Omental fat pad (tissue), 4 donors: ENCODE results near the gene IKZF1. TPM values are rescaled to one million over a fixed set of nuclear protein-coding genes. Genes with fewer than 3 reads are reported as not detected.

ENCODE experiments used
- ATAC-seq: fragments of 150-250 bp; one replicate; pipeline ENCODE4 v1.9.1; 2016; ENCODE audit warnings: mild to moderate bottlenecking, moderate library complexity; ENCODE audit not compliant: low FRiP score
- DNase-seq: peaks from one replicate; pipeline ENCODE4 v3.0.0-alpha.2; 2019; ENCODE audit warnings: low spot score
- total RNA-seq, 4 donors: library from RNA; depleted of rRNA; stranded (reverse); fragments of >200 nt; gene quantifications; one replicate each; pipeline ENCODE4 v1.1.0, GENCODE V29; 2016
- TF ChIP-seq, protein P1 (sequence below), 3 donors: fragments of 450-650 bp; IDR thresholded peaks; one replicate each; pipeline ENCODE4 v1.5.1; 2016 to 2017; ENCODE audit warnings: antibody characterized with exemption in 3 of 3, mild to moderate bottlenecking in 3 of 3, moderate library complexity in 2 of 3

Gene IKZF1
- total RNA-seq, 4 donors from 2014 or later = 14.6 to 34.5 (median 21.7) TPM

- TF ChIP-seq, protein P1, sequence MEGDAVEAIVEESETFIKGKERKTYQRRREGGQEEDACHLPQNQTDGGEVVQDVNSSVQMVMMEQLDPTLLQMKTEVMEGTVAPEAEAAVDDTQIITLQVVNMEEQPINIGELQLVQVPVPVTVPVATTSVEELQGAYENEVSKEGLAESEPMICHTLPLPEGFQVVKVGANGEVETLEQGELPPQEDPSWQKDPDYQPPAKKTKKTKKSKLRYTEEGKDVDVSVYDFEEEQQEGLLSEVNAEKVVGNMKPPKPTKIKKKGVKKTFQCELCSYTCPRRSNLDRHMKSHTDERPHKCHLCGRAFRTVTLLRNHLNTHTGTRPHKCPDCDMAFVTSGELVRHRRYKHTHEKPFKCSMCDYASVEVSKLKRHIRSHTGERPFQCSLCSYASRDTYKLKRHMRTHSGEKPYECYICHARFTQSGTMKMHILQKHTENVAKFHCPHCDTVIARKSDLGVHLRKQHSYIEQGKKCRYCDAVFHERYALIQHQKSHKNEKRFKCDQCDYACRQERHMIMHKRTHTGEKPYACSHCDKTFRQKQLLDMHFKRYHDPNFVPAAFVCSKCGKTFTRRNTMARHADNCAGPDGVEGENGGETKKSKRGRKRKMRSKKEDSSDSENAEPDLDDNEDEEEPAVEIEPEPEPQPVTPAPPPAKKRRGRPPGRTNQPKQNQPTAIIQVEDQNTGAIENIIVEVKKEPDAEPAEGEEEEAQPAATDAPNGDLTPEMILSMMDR (IDR thresholded peaks at IDR 0.05) = no peak
- DNase-seq (no peak), ATAC-seq (no peak)
Observed at GRCh38 chr7:50308532-50309385, 4.2 kb downstream of the IKZF1 start.

DNA sequence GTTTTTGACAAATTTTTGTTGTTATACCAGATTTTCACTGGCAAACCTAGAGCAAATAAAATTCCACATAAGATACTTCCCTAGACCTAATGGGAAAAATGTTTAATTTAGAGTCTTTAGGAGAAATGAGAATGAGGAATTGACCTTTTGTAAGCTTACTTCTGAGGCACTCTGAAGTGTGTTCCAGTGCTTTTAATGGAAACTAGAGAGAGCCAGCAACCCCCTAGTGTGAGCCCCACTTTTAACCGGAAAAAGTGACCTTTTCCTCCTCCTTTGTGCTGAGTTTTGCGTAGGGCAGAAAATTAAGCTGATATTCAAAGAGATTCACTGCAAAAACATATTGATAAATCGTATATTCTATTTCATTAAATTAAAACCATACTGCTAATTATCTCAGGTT is 5.2 kb downstream of the IKZF1 start:
- TF ChIP-seq, protein P1 (IDR thresholded peaks at IDR 0.05) = no peak
- DNase-seq = no peak
- ATAC-seq = no peak

GRCh38 chr7:50310361-50310760 is 5.8 kb downstream of the IKZF1 start:
- TF ChIP-seq, protein P1 (IDR thresholded peaks at IDR 0.05) = no peak
- DNase-seq (no peak), ATAC-seq (no peak)

DNA sequence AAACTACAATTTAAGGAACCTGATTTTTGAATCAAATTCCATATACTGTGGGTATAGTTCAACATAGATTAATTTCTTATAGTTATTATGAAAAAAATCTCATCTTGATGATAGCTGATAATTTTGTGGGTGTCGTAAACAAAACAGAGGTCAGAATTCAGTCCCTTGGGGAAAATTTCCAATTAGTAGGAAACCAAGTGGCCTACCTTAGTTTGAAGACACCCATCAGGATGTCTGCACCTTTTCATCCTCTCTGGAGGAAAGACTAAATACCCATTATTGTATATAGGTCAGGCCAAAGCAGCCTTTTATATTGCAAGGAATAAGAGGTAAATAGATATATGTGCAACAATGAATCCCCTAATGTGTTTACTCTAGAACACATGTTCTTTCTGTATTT is 6.4 kb downstream of the IKZF1 start:
- DNase-seq = no peak
- TF ChIP-seq, protein P1 (IDR thresholded peaks at IDR 0.05) = no peak
- ATAC-seq = no peak

- no peak for ATAC-seq
- TF ChIP-seq, protein P1 (IDR thresholded peaks at IDR 0.05) = no peak
- DNase-seq = no peak
Observed at GRCh38 chr7:50312250-50313162, 8.0 kb downstream of the IKZF1 start.

- ATAC-seq = no peak
- DNase-seq = no peak
- TF ChIP-seq, protein P1 (IDR thresholded peaks at IDR 0.05) = no peak
Observed at GRCh38 chr7:50314836-50315592, 10.5 kb downstream of the IKZF1 start.
